Transverse colon (tissue), 4 donors: ENCODE data around the gene BHLHE41. TPM values are rescaled to one million over a fixed set of nuclear protein-coding genes. Genes with fewer than 3 reads are reported as not detected.
A peak's percentile ranks its signal among the peaks of the same experiment; 100 is the strongest.

Source experiments
- DNase-seq: peaks from one replicate; pipeline ENCODE4 v3.0.0-alpha.2; 2019
- H3K27ac ChIP-seq, 4 donors: fragments of 200-600 bp; sonication (generic); 2 replicates each; pipeline ENCODE4 v1.5.1; 2016 to 2018; ENCODE audit warnings: inconsistent platforms in 4 of 4
- H3K27me3 ChIP-seq: fragments of 200-600 bp; sonication (generic); 2 replicates; pipeline ENCODE4 v1.5.1; 2017; ENCODE audit warnings: inconsistent platforms
- H3K36me3 ChIP-seq, 4 donors: fragments of 200-600 bp; sonication (generic); 2 replicates each; pipeline ENCODE4 v1.5.1; 2017 to 2019; ENCODE audit warnings: inconsistent platforms in 4 of 4
- H3K4me1 ChIP-seq, 4 donors: fragments of 200-600 bp; sonication (generic); 2 replicates each; pipeline ENCODE4 v1.5.1; 2017 to 2020; ENCODE audit warnings: inconsistent platforms in 4 of 4
- H3K4me3 ChIP-seq, 4 donors: fragments of 200-600 bp; sonication (generic); 1 replicate in 1 of 4; 2 replicates in 3 of 4; pipeline versions ENCODE4 v1.5.1 to v1.6.1; 2017 to 2019; ENCODE audit warnings: inconsistent platforms in 4 of 4
- H3K9me3 ChIP-seq, 2 donors: fragments of 200-600 bp; sonication (generic); 2 replicates each; pipeline ENCODE4 v1.5.1; 2017 to 2019; ENCODE audit warnings: inconsistent platforms in 2 of 2
- CTCF ChIP-seq, 5 experiments: fragments of 200-600 bp in 3 of 5; fragments of 450-650 bp in 2 of 5; sonication (generic) in 3 of 5; IDR thresholded peaks; 1 replicate in 2 of 5; 2 replicates in 3 of 5; pipeline ENCODE4 v1.5.1; 2016 to 2017; ENCODE audit warnings: antibody characterized with exemption in 5 of 5, inconsistent platforms in 3 of 5, mild to moderate bottlenecking in 2 of 5, moderate library complexity in 1 of 5
- EP300 ChIP-seq: sonication (generic); formaldehyde crosslinking; IDR thresholded peaks from one replicate; pipeline ENCODE4 v1.6.1; 2017; ENCODE audit warnings: antibody characterized with exemption, low read depth
- POLR2A ChIP-seq: fragments of 450-650 bp; IDR thresholded peaks from one replicate; pipeline ENCODE4 v1.6.1; 2016; ENCODE audit warnings: antibody characterized with exemption, mild to moderate bottlenecking, moderate library complexity
- POLR2AphosphoS5 ChIP-seq, 3 donors: sonication (generic); formaldehyde crosslinking; IDR thresholded peaks; one replicate each; pipeline ENCODE4 v1.6.1; 2016; ENCODE audit warnings: antibody characterized with exemption in 3 of 3
- WGBS, 2 donors: methylation state at CpG; one replicate each; pipeline ENCODE4 v1.1.5; 2018; ENCODE audit warnings: low coverage in 1 of 2; 5-methylcytosine and 5-hydroxymethylcytosine counted together
- in situ Hi-C, 4 donors: fragments of 200-750 bp; cut with MboI; loops; one replicate each; pipeline versions ENCODE4 v1.15.0 to v1.15.1; 2017; ENCODE audit warnings: low sequenced_read_pairs in 3 of 4, low pct_ligation_motif_present in 1 of 4, low pct_unique_long_range_greater_than_20kb in 1 of 4
- intact Hi-C: fragments of 100-400 bp; cut with DNase I; formaldehyde crosslinking; loops from one replicate; pipeline ENCODE4 v1.15.1; 2023; ENCODE audit warnings: low total_unique reads
- total RNA-seq, 4 donors: library from RNA; depleted of rRNA; stranded (reverse); fragments of >200 nt; gene quantifications; one replicate each; pipeline ENCODE4 v1.1.0, GENCODE V29; 2016

Gene BHLHE41
- total RNA-seq, 4 donors from 2014 or later, result 12.2 to 22.8 (median 18.1) TPM; not detected in 1

- Histone ChIP-seq H3K4me3 (no peak overlapping the region), H3K4me1 (peaks cover 9 to 28% (median 18%) of the 10 kb centered on the region in 4 donors), H3K27ac (peak overlapping the region in 2 of 4 donors; percentile 90 to 94), H3K9me3 (no peaks in the 10 kb centered on the region), H3K27me3 (no peaks in the 10 kb centered on the region), H3K36me3 (no peaks in the 10 kb centered on the region)
- in situ Hi-C loops (loop anchor here in 3 of 4 donors (25.0 kb wide), 2 partner anchors 300 to 525 kb away; no protein-coding TSS in a partner anchor), intact Hi-C loops (no loop called here)
- WGBS, 2 donors, result 69 to 94% methylated on average over 2 to 8 of the region's 8 CpGs
- no peak for TF ChIP-seq CTCF (IDR thresholded peaks at IDR 0.05)
- TF ChIP-seq POLR2A, result no peak
- TF ChIP-seq EP300, result no peak
- TF ChIP-seq POLR2AphosphoS5 (IDR thresholded peaks at IDR 0.05), result no peak
- no peak for DNase-seq
These were observed 12.1 kb downstream of the BHLHE41 start for GRCh38 chr12:26112703-26113147.

GRCh38 chr12:26112232-26112631 is 12.6 kb downstream of the BHLHE41 start:
- intact Hi-C loops (no loop called here), in situ Hi-C loops (loop anchor here in 3 of 4 donors (25.0 kb wide), 2 partner anchors 300 to 525 kb away; no protein-coding TSS in a partner anchor)
- H3K27me3 ChIP-seq, result no peaks in the 10 kb centered on the region
- TF ChIP-seq CTCF (IDR thresholded peaks at IDR 0.05), result no peak
- no peak for TF ChIP-seq POLR2AphosphoS5 (IDR thresholded peaks at IDR 0.05)
- no peak for TF ChIP-seq POLR2A
- no peak for TF ChIP-seq EP300
- H3K27ac ChIP-seq, result no peak overlapping the region
- 77 to 79% methylated on average over 6 of the region's 6 CpGs for WGBS, 2 donors
- no peak for DNase-seq
- no peaks in the 10 kb centered on the region for H3K9me3 ChIP-seq
- no peak overlapping the region for H3K4me3 ChIP-seq
- H3K36me3 ChIP-seq, result no peaks in the 10 kb centered on the region
- peaks cover 9 to 25% (median 18%) of the 10 kb centered on the region in 4 donors for H3K4me1 ChIP-seq

GRCh38 chr12:26109343-26109881 is 15.4 kb downstream of the BHLHE41 start:
- Histone ChIP-seq H3K4me1 (peaks cover 4 to 13% (median 9%) of the 10 kb centered on the region in 4 donors), H3K4me3 (no peak overlapping the region), H3K27me3 (no peaks in the 10 kb centered on the region), H3K36me3 (no peaks in the 10 kb centered on the region), H3K9me3 (no peaks in the 10 kb centered on the region), H3K27ac (peak overlapping the region in 1 of 4 donors; percentile 30)
- no peak for DNase-seq
- in situ Hi-C loops (loop anchor here in 3 of 4 donors (25.0 kb wide), 2 partner anchors 303 to 528 kb away; no protein-coding TSS in a partner anchor), intact Hi-C loops (no loop called here)
- no peak for TF ChIP-seq POLR2A
- TF ChIP-seq EP300, result no peak
- no peak for TF ChIP-seq CTCF (IDR thresholded peaks at IDR 0.05)
- TF ChIP-seq POLR2AphosphoS5 (IDR thresholded peaks at IDR 0.05), result no peak
- 64 to 74% methylated on average over 6 to 10 of the region's 10 CpGs for WGBS, 2 donors

GRCh38 chr12:26108915-26109314 is 15.9 kb downstream of the BHLHE41 start:
- H3K9me3 ChIP-seq, result no peaks in the 10 kb centered on the region
- TF ChIP-seq POLR2AphosphoS5 (IDR thresholded peaks at IDR 0.05) (no peak), CTCF (IDR thresholded peaks at IDR 0.05) (no peak), POLR2A (no peak), EP300 (no peak)
- H3K4me1 ChIP-seq, result peaks cover 4 to 11% (median 9%) of the 10 kb centered on the region in 4 donors
- in situ Hi-C loops, result loop anchor here in 3 of 4 donors (25.0 kb wide), 2 partner anchors 303 to 528 kb away; no protein-coding TSS in a partner anchor
- peak overlapping the region in 1 of 4 donors; percentile 30 for H3K27ac ChIP-seq
- no peaks in the 10 kb centered on the region for H3K36me3 ChIP-seq
- intact Hi-C loops, result no loop called here
- no peak overlapping the region for H3K4me3 ChIP-seq
- no peaks in the 10 kb centered on the region for H3K27me3 ChIP-seq
- DNase-seq, result no peak
- WGBS, 2 donors, result 85 to 100% methylated on average over 2 of the region's 2 CpGs
